Activated naive CD4-positive, alpha-beta T cell treated with anti-CD3 and anti-CD28 coated beads, Interleukin-2, amount 50 U/mL, for 16 hours (primary cell): Measurements from ENCODE around the gene ANTKMT.

ENCODE experiments used
- DNase-seq: peaks from one replicate; pipeline ENCODE4 v3.0.0-alpha.2; 2020

The ANTKMT gene, protein sequence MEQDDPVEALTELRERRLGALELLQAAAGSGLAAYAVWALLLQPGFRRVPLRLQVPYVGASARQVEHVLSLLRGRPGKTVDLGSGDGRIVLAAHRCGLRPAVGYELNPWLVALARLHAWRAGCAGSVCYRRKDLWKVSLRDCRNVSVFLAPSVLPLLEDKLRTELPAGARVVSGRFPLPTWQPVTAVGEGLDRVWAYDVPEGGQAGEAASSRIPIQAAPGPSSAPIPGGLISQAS

DNA sequence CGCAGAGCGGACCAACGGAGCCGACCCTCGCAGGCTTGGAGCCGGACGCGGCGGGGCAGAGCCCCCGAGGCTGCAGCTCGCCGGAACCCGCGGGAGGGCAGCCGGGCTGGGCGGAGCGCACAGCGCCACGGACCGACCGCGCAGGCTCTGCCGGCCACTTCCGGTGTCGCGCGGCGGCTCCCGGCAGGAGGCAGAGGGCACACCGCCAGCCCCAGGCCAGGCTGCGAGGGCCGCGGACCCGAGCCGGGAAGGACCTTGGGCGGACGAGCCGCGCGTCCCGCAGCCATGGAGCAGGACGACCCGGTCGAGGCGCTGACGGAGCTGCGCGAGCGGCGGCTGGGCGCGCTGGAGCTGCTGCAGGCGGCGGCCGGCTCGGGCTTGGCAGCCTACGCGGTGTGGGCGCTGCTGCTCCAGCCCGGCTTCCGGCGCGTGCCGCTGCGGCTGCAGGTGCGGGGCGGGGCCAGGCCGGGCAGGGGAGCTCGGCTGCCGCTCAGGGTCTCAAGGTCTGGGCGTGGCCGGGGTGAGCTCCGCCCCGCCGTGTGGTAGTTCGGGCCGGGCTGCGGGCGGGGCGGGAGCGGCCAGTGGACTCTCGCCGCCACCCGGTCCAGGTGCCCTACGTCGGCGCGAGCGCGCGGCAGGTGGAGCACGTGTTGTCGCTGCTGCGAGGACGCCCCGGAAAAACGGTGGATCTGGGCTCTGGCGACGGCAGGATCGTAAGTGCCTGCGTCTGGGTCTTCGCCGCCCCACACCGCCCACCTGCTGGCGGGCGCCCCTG, at the start of gene ANTKMT:
TSS of gene ANTKMT (plus strand) at position 157 of the 775 bp plus-strand sequence. CDS start at position 286, 129 bp downstream.
- DNase-seq: peak; percentile 74

DNA sequence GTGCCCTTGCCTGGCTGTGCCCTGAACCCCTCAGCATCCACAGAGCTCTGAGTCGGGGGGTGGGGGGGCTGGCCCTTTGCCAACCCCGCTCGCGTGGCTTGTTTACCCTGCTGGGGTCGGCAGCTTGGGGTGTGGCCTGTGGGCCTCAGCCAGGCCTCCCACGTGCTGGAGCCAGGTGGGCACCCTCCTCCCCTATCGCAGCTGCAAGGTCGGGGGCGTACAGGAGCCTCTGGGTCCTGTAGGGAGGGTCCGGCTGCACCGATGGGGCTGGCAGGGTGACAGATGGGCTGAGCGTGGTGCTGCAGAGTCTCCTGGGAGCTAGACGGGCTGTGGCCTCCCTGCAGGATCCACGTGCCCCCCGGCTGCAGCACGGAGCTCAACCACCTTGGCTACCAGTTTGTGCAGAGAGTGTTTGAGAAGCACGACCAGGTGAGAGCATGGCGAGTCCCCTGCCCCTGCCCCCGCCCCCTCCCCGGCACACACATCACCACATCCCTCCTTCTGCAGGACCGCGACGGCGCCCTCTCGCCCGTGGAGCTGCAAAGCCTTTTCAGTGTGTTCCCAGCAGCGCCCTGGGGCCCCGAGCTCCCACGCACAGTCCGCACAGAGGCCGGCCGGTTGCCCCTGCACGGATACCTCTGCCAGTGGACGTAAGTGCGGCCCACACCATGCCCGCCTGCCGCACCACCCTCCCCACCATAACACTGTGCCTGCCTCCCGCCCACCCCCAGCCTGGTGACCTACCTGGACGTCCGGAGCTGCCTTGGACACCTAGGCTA, 49.4 kb upstream of the ANTKMT start:
- no peak for DNase-seq

DNA sequence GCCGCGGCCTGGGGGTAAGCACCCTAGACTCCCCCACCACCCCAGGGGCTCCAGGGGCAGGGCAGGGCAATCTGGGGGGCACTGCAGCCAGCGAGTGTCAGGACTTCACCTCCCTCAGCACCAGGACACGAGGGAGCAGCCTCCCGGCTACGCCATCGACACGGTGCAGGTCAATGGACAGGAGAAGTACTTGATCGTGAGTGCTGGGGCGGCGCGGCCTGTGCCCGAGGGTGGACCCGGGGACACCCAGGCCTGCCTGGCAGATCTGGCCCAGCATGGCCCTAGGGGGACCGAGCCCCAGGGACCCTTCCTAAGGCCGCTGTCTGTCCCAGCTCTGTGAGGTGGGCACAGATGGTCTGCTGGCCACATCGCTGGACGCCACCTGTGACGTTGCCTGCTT, 48.6 kb upstream of the ANTKMT start:
- DNase-seq: no peak

DNA sequence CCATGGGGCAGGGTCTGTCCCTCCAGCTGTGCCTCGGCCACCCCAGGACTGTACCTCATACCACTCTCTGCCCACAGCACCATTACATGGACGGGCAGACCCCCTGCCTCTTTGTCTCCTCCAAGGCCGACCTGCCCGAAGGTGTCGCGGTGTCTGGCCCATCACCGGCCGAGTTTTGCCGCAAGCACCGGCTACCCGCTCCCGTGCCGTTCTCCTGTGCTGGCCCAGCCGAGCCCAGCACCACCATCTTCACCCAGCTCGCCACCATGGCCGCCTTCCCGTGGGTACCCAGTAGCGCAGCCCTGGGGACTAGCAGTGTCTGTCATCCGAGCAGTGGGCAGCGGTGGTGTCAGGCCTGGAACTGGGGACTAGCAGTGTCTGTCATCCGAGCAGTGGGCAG, 48.1 kb upstream of the ANTKMT start:
- DNase-seq: no peak

DNA sequence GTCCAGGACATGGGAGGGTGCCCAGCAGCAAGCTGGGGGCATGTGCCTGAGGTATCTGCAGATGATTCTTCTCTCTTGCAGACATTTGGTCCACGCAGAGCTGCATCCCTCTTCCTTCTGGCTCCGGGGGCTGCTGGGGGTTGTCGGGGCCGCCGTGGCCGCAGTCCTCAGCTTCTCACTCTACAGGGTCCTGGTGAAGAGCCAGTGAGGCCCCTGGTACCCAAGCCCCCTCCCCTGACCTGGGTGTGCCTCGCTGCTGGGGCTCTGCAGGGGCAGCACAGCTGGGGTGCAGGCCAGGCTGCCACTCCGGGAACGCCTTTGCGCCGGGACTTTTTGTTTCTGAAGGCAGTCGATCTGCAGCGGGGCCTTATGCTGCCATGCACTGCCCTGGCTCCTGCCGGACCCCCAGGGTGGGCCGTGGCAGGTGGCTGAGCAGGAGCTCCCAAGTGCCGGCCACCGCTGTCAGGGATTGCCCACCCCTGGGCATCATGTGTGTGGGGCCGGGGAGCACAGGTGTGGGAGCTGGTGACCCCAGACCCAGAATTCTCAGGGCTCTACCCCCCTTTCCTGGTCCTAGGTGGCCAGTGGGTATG, 47.5 kb upstream of the ANTKMT start:
- DNase-seq: no peak

DNA sequence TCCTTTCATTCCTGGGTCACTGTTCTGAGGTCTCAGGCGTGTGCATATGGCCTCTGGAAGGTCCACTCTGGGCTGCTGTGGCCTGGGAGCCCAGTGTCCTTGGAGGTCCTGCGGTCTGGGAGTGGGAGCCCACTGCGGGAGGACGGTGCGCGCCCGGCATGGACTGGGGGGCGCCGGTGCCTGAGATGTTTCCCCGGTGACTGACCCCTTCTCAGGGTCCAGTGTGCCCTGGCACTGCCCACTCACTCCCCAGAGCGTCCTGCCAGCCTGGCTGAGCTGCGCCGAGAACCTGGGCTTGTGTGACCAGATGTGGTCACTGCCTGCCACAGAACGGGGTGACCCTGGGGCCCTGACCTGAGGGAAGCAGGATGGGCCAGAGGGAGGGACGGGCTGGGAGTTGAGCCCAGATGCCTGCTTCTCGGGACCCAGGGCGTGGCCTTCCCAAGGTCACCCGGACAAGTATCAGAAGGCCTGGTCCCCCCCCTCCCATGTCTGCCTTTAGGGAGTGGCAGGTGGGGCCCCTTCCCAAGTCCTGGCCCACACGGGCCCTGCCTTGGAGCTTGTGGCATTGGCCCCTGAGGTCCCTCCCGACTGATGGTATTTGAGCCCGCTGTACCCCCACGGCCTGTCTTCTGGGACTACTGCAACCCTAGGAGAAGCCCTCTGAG, 46.6 kb upstream of the ANTKMT start:
- DNase-seq: no peak

DNA sequence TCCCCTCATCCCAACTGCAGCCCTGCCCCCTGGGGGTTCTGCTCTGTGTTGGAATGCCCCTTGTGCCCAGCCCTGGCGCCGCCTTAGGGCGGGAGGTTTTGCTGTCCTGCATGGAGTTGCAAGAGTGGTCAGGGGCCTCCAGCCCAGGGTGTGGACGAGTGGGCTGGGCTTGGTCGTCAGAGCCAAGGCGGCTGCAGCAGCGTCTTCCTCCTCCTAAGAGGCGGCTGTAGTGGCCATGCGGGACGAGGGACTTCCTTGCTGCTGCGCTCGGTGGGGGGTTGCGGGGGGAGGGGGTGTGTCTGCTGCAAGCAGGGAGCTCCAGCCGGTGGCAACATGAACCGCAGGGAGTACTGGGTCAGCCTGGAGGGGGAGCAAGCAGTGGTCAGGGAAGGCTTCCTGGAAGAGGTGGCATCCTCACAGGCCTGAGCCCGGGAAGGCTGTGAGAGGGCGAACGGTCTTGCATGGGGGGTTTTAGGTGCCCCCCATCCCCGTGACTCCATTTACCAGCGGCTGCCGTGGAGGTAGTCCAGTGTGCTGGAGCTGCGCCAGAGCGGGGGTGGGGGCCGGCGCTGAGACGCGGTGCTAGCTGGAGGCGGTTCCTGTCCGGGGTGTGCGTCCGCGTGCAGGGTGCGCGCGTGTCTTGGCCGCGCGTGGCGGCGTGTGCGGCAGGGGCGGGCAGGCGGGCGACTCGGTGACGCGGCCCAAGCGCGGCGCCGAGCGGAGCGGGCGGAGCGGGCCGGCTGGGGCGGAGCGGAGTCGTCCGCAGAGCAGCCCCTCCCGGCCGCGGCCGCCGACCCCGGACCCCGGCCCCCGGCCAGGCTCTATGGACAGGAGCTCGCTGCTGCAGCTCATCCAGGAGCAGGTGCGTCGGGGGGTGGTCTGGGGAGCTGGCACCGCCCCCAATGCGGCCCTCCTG, 45.7 kb upstream of the ANTKMT start, which contains the start of gene RHBDL1:
TSS of gene RHBDL1 (plus strand) at position 704 of the 916 bp plus-strand sequence. CDS start at position 824, 120 bp downstream.
- no peak for DNase-seq

DNA sequence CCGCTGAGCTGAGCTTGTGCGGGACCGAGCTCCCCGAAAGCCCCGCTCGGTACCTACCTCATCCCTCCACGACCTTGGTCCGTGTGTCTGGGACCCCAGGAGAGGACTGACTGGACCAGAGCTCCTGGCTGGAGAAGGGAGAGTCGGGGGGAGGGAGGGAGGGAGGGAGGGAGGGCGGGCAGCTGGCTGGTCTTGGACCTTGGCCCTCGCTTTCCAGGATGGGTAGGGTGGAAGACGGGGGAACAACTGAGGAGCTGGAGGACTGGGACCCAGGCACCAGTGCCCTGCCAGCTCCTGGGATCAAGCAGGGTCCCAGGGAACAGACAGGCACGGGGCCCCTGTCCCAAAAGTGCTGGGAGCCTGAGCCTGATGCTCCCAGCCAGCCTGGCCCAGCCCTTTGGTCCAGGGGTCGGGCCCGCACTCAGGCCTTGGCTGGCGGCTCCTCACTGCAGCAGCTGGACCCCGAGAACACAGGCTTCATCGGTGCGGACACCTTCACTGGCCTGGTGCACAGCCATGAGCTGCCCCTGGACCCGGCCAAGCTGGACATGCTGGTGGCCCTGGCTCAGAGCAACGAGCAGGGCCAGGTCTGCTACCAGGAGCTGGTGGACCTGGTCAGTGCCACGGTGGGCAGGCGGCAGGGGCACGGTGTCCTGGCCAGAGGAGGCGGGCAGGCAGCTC, 44.9 kb upstream of the ANTKMT start:
- no peak for DNase-seq

DNA sequence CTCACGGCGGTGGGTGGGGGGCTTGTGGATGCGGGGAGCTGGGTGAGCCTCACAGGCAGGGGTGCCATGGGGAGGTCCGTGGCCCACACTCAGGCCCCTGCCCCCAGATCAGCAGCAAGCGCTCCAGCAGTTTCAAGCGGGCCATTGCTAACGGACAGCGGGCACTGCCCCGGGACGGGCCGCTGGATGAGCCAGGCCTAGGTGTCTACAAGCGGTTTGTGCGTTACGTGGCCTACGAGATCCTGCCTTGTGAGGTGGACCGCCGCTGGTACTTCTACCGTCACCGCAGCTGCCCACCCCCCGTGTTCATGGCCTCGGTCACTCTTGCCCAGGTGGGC, 44.4 kb upstream of the ANTKMT start:
- no peak for DNase-seq

DNA sequence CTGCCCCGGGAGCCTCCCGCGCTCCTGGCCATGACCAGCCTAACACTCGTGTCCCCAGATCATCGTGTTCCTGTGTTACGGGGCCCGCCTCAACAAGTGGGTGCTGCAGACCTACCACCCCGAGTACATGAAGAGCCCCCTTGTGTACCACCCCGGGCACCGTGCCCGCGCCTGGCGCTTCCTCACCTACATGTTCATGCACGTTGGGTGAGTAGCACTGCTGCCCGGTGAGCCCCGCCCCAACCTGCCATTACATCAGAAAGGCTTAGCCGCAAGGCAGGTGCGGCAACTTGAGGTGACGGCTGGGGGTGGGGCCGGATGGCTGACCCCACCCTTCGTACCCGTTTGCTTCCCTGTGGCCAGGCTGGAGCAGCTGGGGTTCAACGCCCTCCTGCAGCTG, 44.0 kb upstream of the ANTKMT start:
- DNase-seq: no peak

DNA sequence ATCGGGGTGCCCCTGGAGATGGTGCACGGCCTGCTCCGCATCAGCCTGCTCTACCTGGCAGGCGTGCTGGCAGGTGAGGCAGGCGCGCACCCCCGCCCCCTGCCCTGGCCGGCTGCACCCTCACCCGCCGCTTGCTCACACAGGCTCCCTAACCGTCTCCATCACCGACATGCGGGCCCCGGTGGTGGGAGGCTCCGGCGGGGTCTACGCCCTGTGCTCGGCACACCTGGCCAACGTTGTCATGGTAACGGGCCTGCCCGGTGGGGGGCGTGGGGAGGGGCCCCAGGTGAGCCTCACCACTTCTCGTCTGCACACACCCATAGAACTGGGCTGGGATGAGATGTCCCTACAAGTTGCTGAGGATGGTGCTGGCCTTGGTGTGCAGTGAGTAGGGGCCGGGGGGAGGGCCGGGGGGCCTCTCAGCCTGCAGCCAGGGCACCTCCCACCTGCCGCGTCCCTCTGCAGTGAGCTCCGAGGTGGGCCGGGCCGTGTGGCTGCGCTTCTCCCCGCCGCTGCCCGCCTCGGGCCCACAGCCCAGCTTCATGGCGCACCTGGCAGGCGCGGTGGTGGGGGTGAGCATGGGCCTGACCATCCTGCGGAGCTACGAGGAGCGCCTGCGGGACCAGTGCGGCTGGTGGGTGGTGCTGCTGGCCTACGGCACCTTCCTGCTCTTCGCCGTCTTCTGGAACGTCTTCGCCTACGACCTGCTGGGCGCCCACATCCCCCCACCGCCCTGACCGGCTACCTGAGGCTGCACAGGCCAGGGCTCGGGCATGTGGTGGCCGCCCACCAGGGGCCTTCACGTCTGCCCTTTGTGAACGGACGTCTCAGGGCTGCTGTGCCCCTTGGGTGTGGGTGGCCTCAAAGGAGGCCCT, 43.4 kb upstream of the ANTKMT start:
- DNase-seq: no peak

DNA sequence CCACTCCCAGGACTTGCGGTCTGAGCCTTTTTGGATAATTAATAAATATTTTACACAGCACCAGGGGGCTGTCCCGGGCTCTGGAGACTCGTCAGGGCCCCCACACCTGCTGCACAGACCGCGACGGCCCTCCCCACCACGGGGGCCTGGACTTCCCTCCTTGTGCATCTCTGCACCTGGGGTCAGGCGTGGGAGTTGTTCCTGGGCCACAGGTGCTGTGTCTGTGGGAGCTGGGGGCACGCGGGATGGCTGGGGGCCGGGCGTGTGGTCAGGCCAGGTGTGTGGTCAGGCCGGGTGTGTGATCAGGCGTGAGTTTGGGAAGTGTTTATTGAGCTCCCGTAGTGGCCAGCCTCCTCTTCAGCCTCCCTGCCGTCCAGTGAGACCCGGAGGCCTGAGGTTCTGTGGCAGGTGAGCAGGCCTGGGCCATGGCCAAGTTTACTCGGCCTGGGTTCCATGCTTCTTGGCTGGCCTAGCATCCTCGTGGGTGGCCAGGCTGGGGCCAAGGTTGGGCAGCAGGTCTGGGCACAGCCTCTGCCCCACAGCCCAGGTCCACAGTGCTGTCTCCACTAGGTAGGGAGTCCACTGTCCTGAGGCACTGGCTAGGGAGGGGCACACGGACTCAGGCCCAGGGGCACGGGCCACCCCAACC, 42.6 kb upstream of the ANTKMT start:
- DNase-seq: no peak

DNA sequence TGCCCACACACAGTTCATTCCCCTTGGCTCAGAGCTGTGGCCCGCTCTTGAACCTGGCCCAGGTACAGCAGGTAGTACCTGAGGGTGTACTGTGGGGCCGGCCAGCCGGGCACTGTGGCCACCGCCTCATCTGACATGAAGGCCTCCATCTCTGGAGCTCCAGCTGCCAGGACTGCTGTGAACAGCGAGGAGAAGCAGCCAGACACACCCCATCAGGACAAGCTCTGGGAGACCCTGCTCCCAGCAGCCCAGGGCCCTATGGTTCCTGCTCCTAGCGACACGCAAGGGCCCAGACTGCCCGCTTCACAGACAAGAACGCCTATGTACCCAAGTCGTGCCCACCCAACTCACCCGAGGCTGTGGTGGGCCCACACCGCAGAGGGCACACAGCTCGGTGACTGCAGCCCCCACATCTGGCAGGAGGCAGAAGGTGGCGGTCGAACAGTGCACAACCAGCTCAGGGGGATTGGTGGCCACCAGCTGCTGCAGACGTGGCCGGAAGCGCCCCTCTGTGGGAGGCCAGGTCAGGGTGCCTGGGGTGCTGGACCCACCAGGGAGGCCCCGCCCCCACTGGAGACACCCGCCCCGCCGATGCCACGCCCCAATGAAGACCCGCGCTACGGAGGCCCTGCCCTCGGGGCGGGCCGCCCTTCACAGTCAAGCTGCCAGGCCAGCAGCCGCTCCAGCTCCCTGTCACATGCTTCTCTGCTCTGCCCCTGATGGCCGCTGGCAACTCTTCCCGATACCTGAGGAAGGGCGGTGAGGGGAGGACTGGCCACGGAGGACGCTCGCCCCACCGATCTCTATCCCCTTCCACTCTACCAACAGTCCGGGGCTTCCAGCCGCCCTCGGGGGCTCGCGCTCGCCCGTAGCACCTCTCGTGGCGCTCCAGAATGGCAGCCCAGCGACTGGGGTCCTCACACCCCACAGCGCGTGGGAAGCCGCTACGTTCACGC, 41.8 kb upstream of the ANTKMT start:
- DNase-seq: peak; percentile 59

DNA sequence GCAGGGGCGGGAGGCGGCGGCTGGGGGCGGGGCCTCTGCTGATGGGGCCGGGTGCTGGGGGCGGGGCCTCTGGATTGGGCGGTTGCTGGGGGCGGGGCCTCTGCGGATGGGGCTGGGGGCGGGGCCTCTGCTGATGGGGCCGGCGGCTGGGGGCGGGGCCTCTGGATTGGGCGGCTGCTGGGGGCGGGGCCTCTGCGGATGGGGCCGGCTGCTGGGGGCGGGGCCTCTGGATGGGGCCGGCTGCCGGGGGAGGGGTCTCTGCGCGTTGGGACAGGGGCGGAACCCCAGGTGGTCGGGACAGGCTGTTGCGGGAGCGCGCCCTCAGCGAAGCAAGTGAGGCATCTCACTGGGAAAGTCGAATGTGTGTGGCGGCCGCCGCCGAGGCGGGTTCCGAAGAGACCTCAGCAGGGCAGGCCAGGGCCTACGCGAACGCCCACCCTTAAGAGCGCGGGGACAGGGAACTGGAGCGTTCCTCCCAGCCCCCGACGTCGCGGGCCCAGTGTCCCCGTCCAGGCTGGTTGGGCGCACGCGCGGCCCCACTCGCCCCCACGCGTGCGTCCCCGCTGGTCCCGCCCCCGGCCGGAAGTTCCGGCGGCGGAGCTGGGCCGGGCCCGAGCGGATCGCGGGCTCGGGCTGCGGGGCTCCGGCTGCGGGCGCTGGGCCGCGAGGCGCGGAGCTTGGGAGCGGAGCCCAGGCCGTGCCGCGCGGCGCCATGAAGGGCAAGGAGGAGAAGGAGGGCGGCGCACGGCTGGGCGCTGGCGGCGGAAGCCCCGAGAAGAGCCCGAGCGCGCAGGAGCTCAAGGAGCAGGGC, 40.9 kb upstream of the ANTKMT start, which contains the start of gene STUB1:
TSS of gene STUB1 (plus strand) at position 597 of the 811 bp plus-strand sequence. CDS start at position 713, 116 bp downstream.
- DNase-seq: peak; percentile 89

DNA sequence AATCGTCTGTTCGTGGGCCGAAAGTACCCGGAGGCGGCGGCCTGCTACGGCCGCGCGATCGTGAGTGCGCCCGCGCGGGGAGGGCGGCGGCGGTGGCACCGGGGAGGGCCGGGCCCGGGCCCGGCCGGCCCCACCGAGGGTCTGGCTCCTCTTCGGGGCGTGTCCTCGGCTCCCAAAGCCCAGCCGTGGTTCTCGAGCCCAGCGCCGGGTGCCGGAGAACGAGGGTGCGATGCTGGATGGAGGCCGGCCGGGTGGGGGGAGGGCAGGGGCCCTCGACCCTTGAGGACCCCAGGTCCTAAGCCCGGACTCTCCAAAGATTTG, 40.4 kb upstream of the ANTKMT start:
- no peak for DNase-seq

DNA sequence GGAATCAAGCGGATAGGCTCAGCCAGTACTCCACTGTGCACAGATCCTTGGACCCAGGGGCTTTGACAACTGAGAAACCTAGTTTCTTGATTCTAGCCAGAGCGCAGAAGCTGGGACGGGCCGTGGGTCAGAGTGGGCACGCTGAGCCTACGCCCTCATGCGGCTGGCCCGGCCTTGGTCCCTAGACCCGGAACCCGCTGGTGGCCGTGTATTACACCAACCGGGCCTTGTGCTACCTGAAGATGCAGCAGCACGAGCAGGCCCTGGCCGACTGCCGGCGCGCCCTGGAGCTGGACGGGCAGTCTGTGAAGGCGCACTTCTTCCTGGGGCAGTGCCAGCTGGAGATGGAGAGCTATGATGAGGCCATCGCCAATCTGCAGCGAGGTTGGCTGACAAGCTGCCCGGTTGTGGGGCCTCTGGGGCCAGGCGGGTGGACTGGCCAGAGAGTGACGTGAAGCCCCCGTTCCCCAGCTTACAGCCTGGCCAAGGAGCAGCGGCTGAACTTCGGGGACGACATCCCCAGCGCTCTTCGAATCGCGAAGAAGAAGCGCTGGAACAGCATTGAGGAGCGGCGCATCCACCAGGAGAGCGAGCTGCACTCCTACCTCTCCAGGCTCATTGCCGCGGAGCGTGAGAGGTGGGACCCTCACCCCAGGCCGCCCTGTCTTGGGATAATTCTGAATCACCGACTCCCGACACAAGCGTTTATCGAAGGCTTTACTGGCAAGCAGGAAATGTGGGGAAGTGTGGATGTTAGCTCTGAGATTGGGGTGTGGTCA, 39.8 kb upstream of the ANTKMT start:
- no peak for DNase-seq
